ENCODE measurements around the gene GRM7.

GRM7 gene

DNA sequence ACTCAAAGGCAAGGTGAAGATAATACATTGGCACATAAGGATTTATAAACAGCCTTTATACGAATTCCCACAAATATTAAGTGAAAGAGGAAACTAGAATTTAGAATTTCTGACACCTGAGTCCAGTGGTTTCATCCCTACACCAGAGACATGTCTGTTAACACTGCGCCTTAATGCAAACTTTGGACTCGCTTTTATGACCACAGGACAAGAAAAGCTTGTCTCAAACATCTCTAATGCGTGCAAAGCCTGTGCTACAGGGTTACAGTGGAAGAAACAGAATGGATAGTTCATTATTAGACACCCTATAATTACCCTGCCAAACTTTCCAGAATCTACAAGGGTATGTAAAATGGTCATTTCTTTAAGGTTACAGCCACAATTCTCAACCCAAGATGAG, 802.9 kb downstream of the GRM7 start:
- H3K27ac ChIP-seq (ENCODE audit: low read depth, low read length), result no peak overlapping the region
- H3K9me3 ChIP-seq (ENCODE audit: control insufficient read depth in 1 of 2, low read length in 2 of 2), result no peaks in the 10 kb centered on the region
- peaks cover 0 to 5% of the 10 kb centered on the region in 2 donors for H3K4me1 ChIP-seq (ENCODE audit: control insufficient read depth in 1 of 2, insufficient read depth in 2 of 2, low read length in 2 of 2)
- H3K36me3 ChIP-seq (ENCODE audit: control insufficient read depth in 1 of 2, insufficient read depth in 2 of 2, low read length in 2 of 2), result no peaks in the 10 kb centered on the region
- H3K4me3 ChIP-seq (ENCODE audit: low read depth in 1 of 2, low read length in 2 of 2), result no peak overlapping the region
- H3K27me3 ChIP-seq (ENCODE audit: control insufficient read depth in 1 of 2, insufficient read depth in 2 of 2, low read length in 2 of 2), result no peaks in the 10 kb centered on the region
- H3K9ac ChIP-seq (ENCODE audit: low read depth in 1 of 2, low read length in 2 of 2), result no peak overlapping the region

GRCh38 chr3:7667774-7668173, 806.9 kb downstream of the GRM7 start:
- H3K27ac ChIP-seq (ENCODE audit: low read depth, low read length), result no peak overlapping the region
- no peaks in the 10 kb centered on the region for H3K36me3 ChIP-seq (ENCODE audit: control insufficient read depth in 1 of 2, insufficient read depth in 2 of 2, low read length in 2 of 2)
- H3K9ac ChIP-seq (ENCODE audit: low read depth in 1 of 2, low read length in 2 of 2), result no peak overlapping the region
- no peak overlapping the region for H3K4me3 ChIP-seq (ENCODE audit: low read depth in 1 of 2, low read length in 2 of 2)
- no peaks in the 10 kb centered on the region for H3K9me3 ChIP-seq (ENCODE audit: control insufficient read depth in 1 of 2, low read length in 2 of 2)
- H3K27me3 ChIP-seq (ENCODE audit: control insufficient read depth in 1 of 2, insufficient read depth in 2 of 2, low read length in 2 of 2), result no peaks in the 10 kb centered on the region
- H3K4me1 ChIP-seq (ENCODE audit: control insufficient read depth in 1 of 2, insufficient read depth in 2 of 2, low read length in 2 of 2), result peaks cover 0 to 5% of the 10 kb centered on the region in 2 donors

DNA sequence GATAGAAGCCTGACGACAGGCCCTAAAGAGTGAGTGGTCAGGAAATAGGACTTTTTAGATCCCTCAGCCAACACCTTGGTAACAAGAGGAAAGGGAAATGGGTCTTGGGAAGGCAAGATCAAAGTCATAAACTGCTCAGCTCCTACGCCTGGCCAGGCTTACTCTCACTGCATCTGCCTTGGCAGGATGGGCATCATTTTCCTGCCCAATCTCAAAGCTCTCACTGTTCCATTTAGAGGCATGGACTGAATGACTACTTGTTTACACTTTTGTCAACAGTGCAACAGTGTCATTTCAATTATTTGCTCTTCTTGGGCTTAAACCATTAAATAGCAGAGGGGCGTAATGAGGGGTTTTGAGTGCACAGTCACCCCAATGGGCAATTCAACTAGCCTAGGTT, 808.7 kb downstream of the GRM7 start:
- Histone ChIP-seq H3K4me3 (ENCODE audit: low read depth in 1 of 2, low read length in 2 of 2) (no peak overlapping the region), H3K27me3 (ENCODE audit: control insufficient read depth in 1 of 2, insufficient read depth in 2 of 2, low read length in 2 of 2) (no peaks in the 10 kb centered on the region), H3K36me3 (ENCODE audit: control insufficient read depth in 1 of 2, insufficient read depth in 2 of 2, low read length in 2 of 2) (no peaks in the 10 kb centered on the region), H3K4me1 (ENCODE audit: control insufficient read depth in 1 of 2, insufficient read depth in 2 of 2, low read length in 2 of 2) (no peaks in the 10 kb centered on the region), H3K27ac (ENCODE audit: low read depth, low read length) (no peak overlapping the region), H3K9me3 (ENCODE audit: control insufficient read depth in 1 of 2, low read length in 2 of 2) (no peaks in the 10 kb centered on the region), H3K9ac (ENCODE audit: low read depth in 1 of 2, low read length in 2 of 2) (no peak overlapping the region)

GRCh38 chr3:7678521-7678920, 817.6 kb downstream of the GRM7 start:
- H3K4me3 ChIP-seq (ENCODE audit: low read depth in 1 of 2, low read length in 2 of 2), result no peak overlapping the region
- no peaks in the 10 kb centered on the region for H3K4me1 ChIP-seq (ENCODE audit: control insufficient read depth in 1 of 2, insufficient read depth in 2 of 2, low read length in 2 of 2)
- H3K36me3 ChIP-seq (ENCODE audit: control insufficient read depth in 1 of 2, insufficient read depth in 2 of 2, low read length in 2 of 2), result no peaks in the 10 kb centered on the region
- no peak overlapping the region for H3K9ac ChIP-seq (ENCODE audit: low read depth in 1 of 2, low read length in 2 of 2)
- no peaks in the 10 kb centered on the region for H3K27me3 ChIP-seq (ENCODE audit: control insufficient read depth in 1 of 2, insufficient read depth in 2 of 2, low read length in 2 of 2)
- H3K9me3 ChIP-seq (ENCODE audit: control insufficient read depth in 1 of 2, low read length in 2 of 2), result no peaks in the 10 kb centered on the region
- no peak overlapping the region for H3K27ac ChIP-seq (ENCODE audit: low read depth, low read length)

GRCh38 chr3:7682822-7683229, 821.9 kb downstream of the GRM7 start:
- Histone ChIP-seq H3K36me3 (ENCODE audit: control insufficient read depth in 1 of 2, insufficient read depth in 2 of 2, low read length in 2 of 2) (no peaks in the 10 kb centered on the region), H3K9me3 (ENCODE audit: control insufficient read depth in 1 of 2, low read length in 2 of 2) (peaks cover 0 to 5% of the 10 kb centered on the region in 2 donors), H3K27ac (ENCODE audit: low read depth, low read length) (no peak overlapping the region), H3K4me3 (ENCODE audit: low read depth in 1 of 2, low read length in 2 of 2) (no peak overlapping the region), H3K9ac (ENCODE audit: low read depth in 1 of 2, low read length in 2 of 2) (no peak overlapping the region), H3K27me3 (ENCODE audit: control insufficient read depth in 1 of 2, insufficient read depth in 2 of 2, low read length in 2 of 2) (no peaks in the 10 kb centered on the region), H3K4me1 (ENCODE audit: control insufficient read depth in 1 of 2, insufficient read depth in 2 of 2, low read length in 2 of 2) (peaks cover 0 to 3% of the 10 kb centered on the region in 2 donors)

GRCh38 chr3:7683426-7683825, 822.5 kb downstream of the GRM7 start:
- Histone ChIP-seq H3K27me3 (ENCODE audit: control insufficient read depth in 1 of 2, insufficient read depth in 2 of 2, low read length in 2 of 2) (no peaks in the 10 kb centered on the region), H3K9me3 (ENCODE audit: control insufficient read depth in 1 of 2, low read length in 2 of 2) (peaks cover 0 to 5% of the 10 kb centered on the region in 2 donors), H3K27ac (ENCODE audit: low read depth, low read length) (no peak overlapping the region), H3K4me3 (ENCODE audit: low read depth in 1 of 2, low read length in 2 of 2) (no peak overlapping the region), H3K9ac (ENCODE audit: low read depth in 1 of 2, low read length in 2 of 2) (no peak overlapping the region), H3K36me3 (ENCODE audit: control insufficient read depth in 1 of 2, insufficient read depth in 2 of 2, low read length in 2 of 2) (no peaks in the 10 kb centered on the region), H3K4me1 (ENCODE audit: control insufficient read depth in 1 of 2, insufficient read depth in 2 of 2, low read length in 2 of 2) (peaks cover 0 to 3% of the 10 kb centered on the region in 2 donors)

GRCh38 chr3:7684182-7684715, 823.3 kb downstream of the GRM7 start:
- Histone ChIP-seq H3K36me3 (ENCODE audit: control insufficient read depth in 1 of 2, insufficient read depth in 2 of 2, low read length in 2 of 2) (no peaks in the 10 kb centered on the region), H3K4me3 (ENCODE audit: low read depth in 1 of 2, low read length in 2 of 2) (no peak overlapping the region), H3K9me3 (ENCODE audit: control insufficient read depth in 1 of 2, low read length in 2 of 2) (peaks cover 0 to 5% of the 10 kb centered on the region in 2 donors), H3K4me1 (ENCODE audit: control insufficient read depth in 1 of 2, insufficient read depth in 2 of 2, low read length in 2 of 2) (peaks cover 0 to 3% of the 10 kb centered on the region in 2 donors), H3K9ac (ENCODE audit: low read depth in 1 of 2, low read length in 2 of 2) (no peak overlapping the region), H3K27me3 (ENCODE audit: control insufficient read depth in 1 of 2, insufficient read depth in 2 of 2, low read length in 2 of 2) (no peaks in the 10 kb centered on the region), H3K27ac (ENCODE audit: low read depth, low read length) (no peak overlapping the region)

DNA sequence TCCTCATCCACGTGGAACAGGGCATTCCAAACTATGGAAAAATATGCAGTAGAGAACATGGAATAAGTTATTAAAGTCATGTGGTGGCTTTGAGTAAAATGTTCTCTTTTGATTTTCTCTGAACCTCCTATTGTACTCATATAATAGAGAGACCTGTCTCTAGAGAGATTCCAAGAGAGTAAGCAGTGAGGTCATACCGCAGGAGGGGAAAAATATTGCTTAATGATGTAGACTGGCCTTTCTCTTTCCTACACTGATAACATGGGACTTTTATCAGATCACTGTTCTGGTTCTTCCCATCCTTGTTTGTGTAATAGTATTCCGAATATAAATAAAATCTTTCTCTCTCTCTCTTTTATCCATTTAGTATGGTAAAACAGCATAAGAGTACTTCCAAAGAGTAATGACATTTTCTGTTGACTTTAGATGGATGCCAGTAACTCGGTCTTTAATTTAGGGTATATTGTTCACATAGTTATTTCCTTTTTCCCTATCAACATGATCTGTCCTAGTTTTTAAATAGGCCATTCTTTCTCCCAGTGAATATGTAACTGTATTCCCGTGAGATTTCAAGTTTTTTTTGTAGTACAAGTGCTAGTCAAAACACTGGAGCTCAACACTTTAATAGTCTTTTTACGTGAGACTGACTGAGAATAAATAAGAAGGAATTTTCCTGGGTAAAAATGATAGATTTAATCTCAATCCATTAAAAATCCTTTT, 826.7 kb downstream of the GRM7 start:
- H3K4me1 ChIP-seq (ENCODE audit: control insufficient read depth in 1 of 2, insufficient read depth in 2 of 2, low read length in 2 of 2), result peaks cover 0 to 3% of the 10 kb centered on the region in 2 donors
- H3K36me3 ChIP-seq (ENCODE audit: control insufficient read depth in 1 of 2, insufficient read depth in 2 of 2, low read length in 2 of 2), result no peaks in the 10 kb centered on the region
- H3K27me3 ChIP-seq (ENCODE audit: control insufficient read depth in 1 of 2, insufficient read depth in 2 of 2, low read length in 2 of 2), result no peaks in the 10 kb centered on the region
- H3K27ac ChIP-seq (ENCODE audit: low read depth, low read length), result no peak overlapping the region
- H3K9ac ChIP-seq (ENCODE audit: low read depth in 1 of 2, low read length in 2 of 2), result no peak overlapping the region
- no peak overlapping the region for H3K4me3 ChIP-seq (ENCODE audit: low read depth in 1 of 2, low read length in 2 of 2)
- H3K9me3 ChIP-seq (ENCODE audit: control insufficient read depth in 1 of 2, low read length in 2 of 2), result peaks cover 0 to 5% of the 10 kb centered on the region in 2 donors

DNA sequence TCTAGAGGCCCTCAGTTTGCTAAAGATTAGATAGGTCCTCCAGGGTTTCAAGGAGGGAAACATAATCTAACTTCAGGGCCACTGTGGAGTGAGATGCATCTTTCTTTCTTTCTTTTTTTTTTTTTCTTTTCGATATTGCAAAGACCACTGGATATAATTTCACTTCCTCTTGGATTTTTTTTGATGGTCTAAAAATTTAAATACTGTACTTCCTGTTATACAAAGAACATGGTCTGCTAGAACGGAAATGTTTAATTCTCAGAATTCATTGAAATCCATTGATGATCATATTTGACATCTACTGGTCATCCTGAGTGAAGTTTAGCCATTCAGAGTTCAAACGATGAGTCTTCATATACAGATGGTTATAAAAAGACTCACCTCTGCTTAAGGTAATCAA, 832.0 kb downstream of the GRM7 start:
- Histone ChIP-seq H3K9me3 (ENCODE audit: control insufficient read depth in 1 of 2, low read length in 2 of 2) (no peaks in the 10 kb centered on the region), H3K9ac (ENCODE audit: low read depth in 1 of 2, low read length in 2 of 2) (no peak overlapping the region), H3K27ac (ENCODE audit: low read depth, low read length) (no peak overlapping the region), H3K27me3 (ENCODE audit: control insufficient read depth in 1 of 2, insufficient read depth in 2 of 2, low read length in 2 of 2) (no peaks in the 10 kb centered on the region), H3K36me3 (ENCODE audit: control insufficient read depth in 1 of 2, insufficient read depth in 2 of 2, low read length in 2 of 2) (no peaks in the 10 kb centered on the region), H3K4me1 (ENCODE audit: control insufficient read depth in 1 of 2, insufficient read depth in 2 of 2, low read length in 2 of 2) (no peaks in the 10 kb centered on the region), H3K4me3 (ENCODE audit: low read depth in 1 of 2, low read length in 2 of 2) (no peak overlapping the region)

DNA sequence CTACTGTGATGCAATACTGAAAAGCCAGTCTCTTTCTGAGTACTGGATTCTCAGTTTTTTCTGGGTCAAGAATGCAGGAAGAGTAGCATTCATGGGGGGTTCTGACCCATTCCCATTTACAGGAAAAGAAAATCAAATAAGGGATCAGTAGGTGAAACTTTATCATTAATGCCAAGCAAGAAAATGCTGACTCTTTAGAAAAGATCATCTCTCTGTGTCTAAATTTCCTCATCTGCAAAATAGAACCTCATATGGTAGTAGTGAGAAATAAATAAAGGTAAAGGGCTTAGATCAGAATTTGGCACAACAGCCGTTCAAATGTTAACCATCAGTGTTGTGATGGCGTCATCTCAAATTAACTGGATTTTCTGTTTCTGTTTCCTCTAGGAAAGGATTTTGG, 833.1 kb downstream of the GRM7 start:
- no peaks in the 10 kb centered on the region for H3K36me3 ChIP-seq (ENCODE audit: control insufficient read depth in 1 of 2, insufficient read depth in 2 of 2, low read length in 2 of 2)
- no peaks in the 10 kb centered on the region for H3K4me1 ChIP-seq (ENCODE audit: control insufficient read depth in 1 of 2, insufficient read depth in 2 of 2, low read length in 2 of 2)
- no peaks in the 10 kb centered on the region for H3K27me3 ChIP-seq (ENCODE audit: control insufficient read depth in 1 of 2, insufficient read depth in 2 of 2, low read length in 2 of 2)
- H3K4me3 ChIP-seq (ENCODE audit: low read depth in 1 of 2, low read length in 2 of 2), result no peak overlapping the region
- H3K9me3 ChIP-seq (ENCODE audit: control insufficient read depth in 1 of 2, low read length in 2 of 2), result no peaks in the 10 kb centered on the region
- no peak overlapping the region for H3K9ac ChIP-seq (ENCODE audit: low read depth in 1 of 2, low read length in 2 of 2)
- H3K27ac ChIP-seq (ENCODE audit: low read depth, low read length), result no peak overlapping the region
